SJSA1 (cell line): ENCODE results near the gene PRR5L. TPM values are rescaled to one million over a fixed set of nuclear protein-coding genes. Genes with fewer than 3 reads are reported as not detected.

Experiments
- DNase-seq, 2 experiments: peaks; one replicate each; pipeline ENCODE4 v3.0.0-alpha.2; 2015 to 2020; ENCODE audit warnings: low spot score in 2 of 2, low read depth in 1 of 2
- H3K27ac ChIP-seq: fragments of 250-450 bp; sonication (Bioruptor Pico); 2 replicates; pipeline ENCODE4 v1.5.1; 2020; ENCODE audit warnings: mild to moderate bottlenecking, moderate library complexity
- H3K27me3 ChIP-seq: fragments of 250-450 bp; sonication (Bioruptor Pico); replicated peaks from 2 replicates; pipeline ENCODE4 v1.5.1; 2020; ENCODE audit warnings: mild to moderate bottlenecking, moderate library complexity
- H3K36me3 ChIP-seq: fragments of 250-450 bp; sonication (Bioruptor Pico); 2 replicates; pipeline ENCODE4 v1.5.1; 2020; ENCODE audit warnings: mild to moderate bottlenecking
- H3K4me1 ChIP-seq: fragments of 250-450 bp; sonication (Bioruptor Pico); replicated peaks from 2 replicates; pipeline ENCODE4 v1.6.1; 2021; ENCODE audit warnings: mild to moderate bottlenecking
- H3K4me3 ChIP-seq: fragments of 250-450 bp; sonication (Bioruptor Pico); 2 replicates; pipeline ENCODE4 v1.5.1; 2020; ENCODE audit warnings: mild to moderate bottlenecking
- H3K9me3 ChIP-seq: fragments of 250-450 bp; sonication (Bioruptor Pico); replicated peaks from 2 replicates; pipeline ENCODE4 v1.5.1; 2020; ENCODE audit warnings: mild to moderate bottlenecking
- total RNA-seq: library from RNA; depleted of rRNA; stranded (reverse); fragments of >200 nt; shearing (Covaris generic); gene quantifications from 2 replicates; pipeline ENCODE4 v1.2.3, GENCODE V29; 2014; rRNA removed

PRR5L gene
- total RNA-seq, 1 experiment from 2014 or later = 43.0 TPM

- H3K9me3 ChIP-seq = peaks cover 8% of the 10 kb centered on the region
- no peak overlapping the region for H3K27ac ChIP-seq
Observed at GRCh38 chr11:36512016-36512415, 215.9 kb downstream of the PRR5L start.

GRCh38 chr11:36513965-36514364 lies 217.9 kb downstream of the PRR5L start:
- DNase-seq = no peak
- H3K9me3 ChIP-seq = peaks cover 8% of the 10 kb centered on the region
- H3K4me3 ChIP-seq = no peak overlapping the region
- peaks cover 6% of the 10 kb centered on the region for H3K36me3 ChIP-seq
- 0 out of 2 replicates have a peak, but pooled peaks cover 7% of the 10 kb centered on the region for H3K27me3 ChIP-seq
- no peaks in the 10 kb centered on the region; the same call in 1 of the 2 replicates for H3K4me1 ChIP-seq
- no peak overlapping the region for H3K27ac ChIP-seq

More at GRCh38 chr11:36512016-36512415, 215.9 kb downstream of the PRR5L start:
- H3K4me3 ChIP-seq = no peak overlapping the region
- H3K27me3 ChIP-seq = 0 out of 2 replicates have a peak, but pooled peaks cover under 1% of the 10 kb centered on the region
- H3K36me3 ChIP-seq = peaks cover 6% of the 10 kb centered on the region
- no peak for DNase-seq
- peaks cover 8% of the 10 kb centered on the region; the same call in 1 of the 2 replicates for H3K4me1 ChIP-seq

Other genes with a start within 250 kb of the PRR5L start
- gene COMMD9, start 6.9 kb upstream of the PRR5L start, total RNA-seq = 58.3 and 72.1 TPM in 2 replicates
- gene TRAF6, start 214.0 kb downstream of the PRR5L start, total RNA-seq = 7.7 and 9.2 TPM in 2 replicates